Forelimb muscle (tissue), 1 donor: Measurements from ENCODE around the gene LAPTM4A. TPM values are rescaled to one million over a fixed set of nuclear protein-coding genes. Genes with fewer than 3 reads are reported as not detected.
"Not testable (repeated sequence)": the region's sequence is repeated elsewhere in the genome, so short reads cannot be mapped to it uniquely, and the experiment has no call there.

Experiments
- DNase-seq: peaks from one replicate; pipeline ENCODE4 v3.0.0-alpha.2; 2013; ENCODE audit warnings: low read depth
- polyA plus RNA-seq: library from polyadenylated mRNA; unstranded; fragments of 120-200 nt; gene quantifications from one replicate; pipeline ENCODE4 v1.2.1, GENCODE V29; 2013; ENCODE audit not compliant: insufficient read length

Gene LAPTM4A
- polyA plus RNA-seq, 1 donor = 322 TPM

DNA sequence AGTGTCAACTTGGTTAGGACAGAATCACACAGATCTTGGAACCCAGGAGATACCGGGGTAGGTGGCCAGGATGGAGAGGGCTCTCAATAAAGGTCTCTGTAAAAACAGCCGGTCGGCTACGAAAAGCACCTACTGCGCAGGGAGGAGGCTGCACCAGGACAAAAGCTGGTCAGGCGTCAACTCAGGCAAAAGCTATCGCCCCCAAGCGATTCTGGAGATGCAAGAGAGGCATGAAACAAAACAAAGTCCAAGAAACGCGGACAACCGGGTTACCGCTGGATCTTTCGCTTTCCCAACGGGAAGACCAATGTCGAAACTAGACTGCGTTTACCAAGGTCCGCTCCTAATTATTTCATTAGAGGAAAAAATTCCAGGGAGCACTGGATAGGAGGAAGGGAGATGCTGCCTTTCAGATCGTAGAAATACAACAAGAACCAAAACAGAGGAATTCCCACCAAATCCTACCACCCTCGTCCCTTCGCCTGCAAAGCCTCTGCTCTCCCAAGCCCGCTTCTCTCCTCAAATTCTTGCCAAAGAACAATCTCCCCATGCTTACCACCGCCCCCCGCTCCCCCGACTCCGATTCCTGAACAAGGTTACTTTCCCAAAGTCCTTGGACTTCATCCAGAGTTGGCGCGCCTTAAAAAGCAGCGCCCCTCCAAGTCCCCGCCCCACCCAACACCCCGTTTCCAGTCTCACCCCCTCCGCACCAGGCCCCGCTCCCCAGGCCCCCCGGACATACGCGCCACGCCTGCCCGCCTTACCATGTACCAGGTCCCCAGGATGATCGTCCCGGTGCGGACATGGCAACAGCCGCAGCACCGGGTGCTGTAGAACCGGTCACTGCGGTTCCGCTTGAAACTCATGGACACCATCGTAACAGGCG lies 539 bp downstream of the LAPTM4A start:
- no peak for DNase-seq

DNA sequence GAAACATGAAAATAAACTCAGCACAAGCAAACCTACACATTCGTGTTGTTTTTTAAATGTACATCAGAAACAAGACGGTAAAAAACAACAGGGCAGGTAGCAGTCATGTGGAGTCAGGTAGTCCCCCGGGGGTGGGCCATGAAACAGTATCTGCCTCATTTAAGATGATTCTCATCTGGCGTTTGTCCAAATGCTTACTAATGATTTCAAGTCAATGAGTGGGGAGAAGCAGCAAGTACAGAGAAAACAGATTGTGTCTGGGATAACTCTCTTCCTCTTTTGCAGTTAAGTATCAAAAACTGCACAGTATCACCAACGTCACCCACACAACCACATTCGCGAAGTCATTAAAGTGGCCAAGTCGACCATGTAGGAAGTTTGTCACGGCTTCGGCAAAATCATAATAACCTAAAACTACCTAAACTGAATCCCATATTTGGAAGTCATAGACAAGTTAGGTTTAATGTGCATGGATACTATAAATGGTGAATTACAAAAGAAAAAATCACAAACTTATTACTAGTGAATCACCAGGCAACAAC lies 1.3 kb downstream of the LAPTM4A start:
- no peak for DNase-seq

DNA sequence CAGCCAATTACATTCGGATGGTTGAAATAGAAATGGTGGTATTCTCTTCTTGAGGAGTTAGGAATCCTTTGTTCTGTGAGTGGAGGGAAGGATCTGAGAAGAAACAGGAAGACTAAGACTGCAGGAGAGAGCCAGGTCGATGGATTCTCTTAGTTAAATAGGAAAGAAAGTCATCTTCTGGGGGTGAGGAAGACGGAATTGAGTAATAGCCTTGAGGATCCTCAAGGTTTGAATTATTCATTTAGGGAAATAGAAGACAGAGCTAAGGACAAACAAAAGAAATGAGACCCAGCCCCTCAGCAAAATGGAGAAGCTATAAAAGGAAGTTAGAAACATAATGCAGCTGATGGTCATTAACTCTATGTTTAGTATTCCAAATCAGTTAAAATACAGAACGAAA lies 1.8 kb downstream of the LAPTM4A start:
- no peak for DNase-seq

DNA sequence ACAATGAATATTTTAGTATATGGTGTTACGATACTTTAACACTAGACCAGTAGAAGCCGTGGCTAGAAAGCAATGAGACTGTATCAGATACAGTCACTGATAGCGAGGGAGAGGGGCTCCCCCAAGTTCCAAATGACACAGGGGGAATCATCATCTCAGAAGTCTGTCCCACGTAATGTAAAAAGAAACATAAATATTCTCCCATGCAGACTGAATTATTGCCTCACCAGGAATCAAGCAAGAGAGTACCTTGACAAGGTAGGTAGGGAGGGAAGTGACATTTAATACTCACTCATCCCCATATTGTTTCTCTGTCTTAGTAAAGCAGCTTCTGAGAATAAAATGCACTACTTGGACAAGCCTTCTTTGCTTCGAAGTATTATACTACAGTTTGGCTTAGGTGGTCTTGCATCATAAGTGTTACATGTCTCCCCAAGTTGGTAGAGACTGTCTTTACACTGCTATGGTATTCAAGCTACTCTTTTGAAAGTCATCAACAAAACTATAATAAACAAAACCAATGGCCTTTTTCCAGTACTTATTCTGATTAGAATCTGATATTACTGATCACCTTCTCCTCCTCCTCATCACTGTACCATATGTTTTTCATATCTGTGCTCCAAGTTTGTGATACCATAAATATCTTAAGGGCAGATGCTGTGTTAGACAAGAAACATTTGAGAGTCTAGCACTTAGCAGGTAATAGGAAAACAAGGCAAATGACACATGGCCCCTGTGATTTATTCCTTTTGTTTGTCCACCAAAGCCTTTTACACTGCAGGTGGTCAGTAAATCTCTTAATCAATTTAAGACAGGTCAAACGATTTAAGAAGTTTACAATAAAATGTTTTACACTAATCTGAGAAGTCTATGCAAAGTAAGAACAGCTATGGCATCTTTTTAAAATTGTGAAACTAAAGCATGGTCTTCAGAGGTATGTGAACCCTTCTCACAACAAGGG lies 2.7 kb downstream of the LAPTM4A start:
- no peak for DNase-seq

DNA sequence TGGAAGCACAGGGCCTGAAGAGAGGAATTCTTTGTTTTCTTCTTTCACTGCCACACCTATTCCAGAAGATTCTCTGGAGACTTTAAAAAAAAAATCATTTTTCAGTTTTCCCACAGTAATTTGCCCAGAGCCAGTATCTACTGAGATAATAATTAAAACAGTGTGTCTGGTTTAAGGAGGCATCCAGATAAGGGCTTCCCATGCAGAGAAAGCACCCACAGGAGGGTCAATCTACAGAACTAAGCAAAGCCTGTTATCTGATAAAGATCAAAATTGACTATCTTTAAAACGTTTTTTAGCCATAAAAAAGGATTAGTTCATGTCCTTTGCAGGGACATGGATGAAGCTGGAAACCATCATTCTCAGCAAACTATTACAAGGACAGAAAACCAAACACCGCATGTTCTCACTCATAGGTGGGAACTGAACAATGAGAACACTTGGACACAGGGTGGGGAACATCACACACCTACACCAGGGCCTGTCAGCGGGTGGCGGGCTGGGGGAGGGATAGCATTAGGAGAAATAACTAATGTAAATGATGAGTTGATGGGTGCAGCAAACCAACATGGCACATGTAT lies 5.6 kb downstream of the LAPTM4A start:
- not testable (repeated sequence) for DNase-seq

DNA sequence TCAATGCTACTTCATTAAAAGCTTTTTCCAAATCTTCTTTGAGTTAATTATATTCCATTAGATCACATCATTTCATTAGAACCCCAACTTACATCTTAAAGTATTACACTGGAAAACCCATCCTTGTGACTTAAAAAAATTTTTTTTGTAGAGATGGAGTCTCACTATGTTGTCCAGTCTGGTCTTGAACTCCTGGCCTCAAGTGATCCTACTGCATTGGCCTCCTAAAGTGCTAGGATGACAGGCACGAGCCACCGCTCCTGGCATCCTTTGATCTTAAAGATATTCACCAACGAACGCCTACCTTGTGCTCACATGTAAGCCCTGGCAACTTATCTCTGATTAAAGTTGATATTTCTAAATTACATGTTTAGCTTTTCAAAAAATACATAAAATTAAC lies 6.7 kb downstream of the LAPTM4A start:
- DNase-seq = no peak

DNA sequence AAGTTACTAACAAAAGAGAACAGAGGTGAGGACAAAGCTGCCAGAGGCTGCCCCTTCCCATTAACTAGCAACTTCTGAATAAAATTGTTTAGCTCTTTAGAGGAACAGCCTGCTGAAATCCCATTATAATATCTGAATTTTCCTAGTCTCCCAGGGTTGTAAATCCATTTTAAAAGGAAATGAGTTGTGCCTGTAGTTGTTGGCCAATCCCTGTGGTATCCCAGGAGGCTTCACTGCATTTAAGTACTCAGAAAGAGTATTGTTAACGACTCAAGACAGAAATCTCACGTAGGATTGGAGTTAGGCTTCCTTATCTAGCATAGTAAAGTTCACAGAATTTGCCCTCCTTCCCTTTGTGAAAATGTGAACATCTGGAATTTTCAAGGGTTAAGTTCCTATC lies 8.9 kb downstream of the LAPTM4A start:
- no peak for DNase-seq

DNA sequence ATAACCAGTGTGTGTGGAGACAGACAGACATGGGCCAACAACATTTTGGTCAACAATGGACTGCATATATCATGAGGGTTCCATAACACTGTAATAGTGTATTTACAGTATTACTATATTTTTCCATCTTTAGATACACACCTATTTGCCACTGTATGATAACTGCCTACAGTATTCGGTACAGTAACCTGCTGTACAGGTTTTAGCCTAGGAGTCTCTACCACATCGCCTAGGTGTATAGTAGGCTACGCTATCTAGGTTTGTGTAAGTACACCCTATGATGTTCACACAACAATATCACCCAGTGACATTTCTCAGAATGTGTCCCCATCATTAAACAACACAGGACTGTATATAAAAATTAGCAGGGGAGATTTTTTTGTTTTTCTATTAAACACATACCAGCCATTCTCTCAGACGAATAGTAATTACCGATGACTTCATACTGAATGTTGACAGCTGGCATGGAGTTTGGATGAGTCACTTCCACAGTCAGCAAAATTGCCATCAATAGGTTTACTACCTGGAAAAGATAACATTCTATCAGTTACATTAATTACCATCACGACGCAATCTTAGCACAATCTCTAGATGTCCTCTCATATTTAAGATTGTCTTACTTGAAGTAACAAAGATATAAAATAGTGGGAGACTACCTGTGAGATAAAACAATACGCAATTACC lies 10.8 kb downstream of the LAPTM4A start:
- DNase-seq = no peak

DNA sequence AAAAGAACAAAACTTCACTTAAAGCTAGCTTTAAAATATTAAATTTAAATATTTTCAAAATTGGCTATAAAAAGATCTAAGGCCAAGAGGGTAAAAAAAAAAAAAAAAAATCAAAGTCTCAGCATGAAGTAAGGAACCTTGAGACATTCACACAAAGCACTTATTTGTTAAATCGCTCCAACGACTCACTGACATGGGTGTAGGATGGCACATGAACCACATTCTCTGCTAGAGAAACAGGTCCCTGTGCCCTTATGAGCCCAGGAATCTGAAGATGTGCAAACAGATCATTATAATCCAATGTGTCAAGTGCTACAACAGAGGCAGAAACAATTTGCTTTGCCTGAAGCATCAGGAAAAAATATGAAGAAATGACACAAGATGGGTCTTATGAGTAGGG lies 13.8 kb downstream of the LAPTM4A start:
- DNase-seq = no peak

DNA sequence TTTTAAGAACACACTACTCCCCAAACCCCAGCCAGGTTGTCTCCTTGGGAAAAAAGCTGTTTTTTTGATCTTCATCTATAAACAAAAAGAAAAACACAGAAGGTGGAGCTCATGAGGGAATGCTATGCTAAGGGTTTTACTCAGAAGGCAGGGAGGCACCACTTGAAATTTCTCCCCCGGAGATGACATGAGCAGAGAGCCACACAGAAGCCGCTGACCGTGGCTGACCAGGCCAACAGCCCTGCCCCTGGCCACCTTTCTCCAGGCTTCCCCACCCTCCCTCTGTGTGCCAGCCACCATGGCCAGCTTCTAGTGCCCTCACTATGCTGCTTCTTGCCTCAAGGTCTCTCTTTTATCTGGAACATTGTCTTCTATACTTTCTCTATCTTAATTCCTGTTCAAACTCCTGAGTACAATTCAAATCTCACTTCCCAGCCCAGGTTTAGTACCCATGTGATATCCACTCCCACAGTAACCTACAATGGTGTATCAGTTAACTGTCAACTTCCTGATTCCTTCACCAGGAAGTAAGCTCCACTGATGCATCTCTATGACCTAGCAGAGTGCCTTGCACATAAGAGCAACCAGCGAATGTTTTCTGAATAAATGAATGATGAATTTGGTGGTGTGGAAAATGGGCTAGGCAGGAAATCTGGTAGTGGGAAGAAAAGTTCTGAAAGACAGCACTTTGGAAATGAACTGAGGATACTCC lies 15.3 kb downstream of the LAPTM4A start:
- DNase-seq = no peak

DNA sequence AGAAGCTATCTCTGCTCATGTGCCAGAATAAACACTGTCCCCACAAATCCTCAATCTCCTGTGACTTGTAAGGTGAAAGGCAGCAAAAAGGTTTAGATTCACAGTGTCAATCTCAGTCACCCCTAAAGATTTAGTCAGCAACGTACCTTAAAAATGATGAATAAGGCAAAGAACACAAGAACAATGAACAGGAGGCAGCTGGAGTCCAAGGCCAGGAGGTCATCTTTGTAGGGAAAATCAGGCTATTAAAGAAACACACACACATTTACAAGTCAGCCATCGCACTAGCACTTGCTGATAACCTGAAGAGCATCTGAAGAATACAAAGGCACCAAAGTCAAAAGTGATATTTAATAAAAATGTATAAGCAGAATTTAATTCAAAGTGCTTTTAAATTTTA lies 16.6 kb downstream of the LAPTM4A start:
- no peak for DNase-seq

DNA sequence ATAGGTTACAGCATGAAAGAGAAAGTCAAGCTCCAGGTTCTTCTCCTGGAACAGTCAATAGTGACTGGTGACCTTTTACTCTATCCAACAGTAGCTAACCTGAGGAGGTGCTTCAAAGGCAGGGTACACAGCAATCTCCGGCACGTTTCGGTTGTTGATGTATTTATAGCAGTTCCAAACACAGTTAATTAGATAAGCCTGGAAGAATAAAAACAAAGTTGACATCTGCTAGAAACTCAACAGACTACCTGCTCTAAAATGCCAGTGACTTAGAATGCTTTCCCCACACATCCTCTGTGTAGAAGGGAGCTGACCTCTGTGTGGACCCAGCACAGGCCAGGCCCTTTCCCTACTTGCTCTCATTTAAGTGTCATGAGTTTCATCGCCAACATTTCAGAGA lies 17.2 kb downstream of the LAPTM4A start:
- no peak for DNase-seq

DNA sequence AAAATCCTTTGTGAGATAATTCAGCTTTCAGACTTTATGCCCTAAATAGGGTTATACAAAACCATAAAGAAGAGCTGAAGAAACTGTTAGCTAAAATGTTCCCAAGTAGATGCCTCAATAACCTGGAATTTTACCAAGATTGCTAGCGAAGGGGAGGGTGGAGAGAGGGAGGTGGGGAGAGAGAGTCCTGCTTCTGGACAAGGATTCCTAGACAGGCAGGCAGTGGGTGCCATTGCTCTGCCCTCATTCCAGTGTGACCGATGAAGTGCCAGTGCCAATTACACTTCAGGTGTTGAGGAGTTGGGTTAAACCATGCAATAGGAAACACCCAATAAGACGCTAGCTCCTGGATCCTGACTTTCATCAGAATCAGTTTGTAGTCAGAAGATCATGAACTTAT lies 18.1 kb downstream of the LAPTM4A start:
- no peak for DNase-seq

DNA sequence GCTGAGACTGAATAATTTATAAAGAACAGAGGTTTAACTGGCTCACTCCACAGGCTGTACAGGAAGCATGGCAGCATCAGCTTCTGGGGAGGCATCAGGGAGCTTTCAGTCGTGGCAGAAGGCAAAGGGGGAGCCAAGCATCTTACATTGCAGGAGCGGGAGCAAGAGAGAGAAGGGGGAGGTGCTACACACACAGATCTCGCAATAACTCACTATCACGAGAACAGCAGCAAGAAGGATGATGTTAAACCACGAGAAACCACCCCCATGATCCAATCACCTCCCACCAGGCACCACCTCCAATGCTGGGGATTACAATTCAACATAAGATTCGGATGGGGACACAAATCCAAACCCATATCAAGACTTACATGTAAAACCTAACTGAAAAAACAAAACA lies 21.2 kb downstream of the LAPTM4A start:
- no peak for DNase-seq

DNA sequence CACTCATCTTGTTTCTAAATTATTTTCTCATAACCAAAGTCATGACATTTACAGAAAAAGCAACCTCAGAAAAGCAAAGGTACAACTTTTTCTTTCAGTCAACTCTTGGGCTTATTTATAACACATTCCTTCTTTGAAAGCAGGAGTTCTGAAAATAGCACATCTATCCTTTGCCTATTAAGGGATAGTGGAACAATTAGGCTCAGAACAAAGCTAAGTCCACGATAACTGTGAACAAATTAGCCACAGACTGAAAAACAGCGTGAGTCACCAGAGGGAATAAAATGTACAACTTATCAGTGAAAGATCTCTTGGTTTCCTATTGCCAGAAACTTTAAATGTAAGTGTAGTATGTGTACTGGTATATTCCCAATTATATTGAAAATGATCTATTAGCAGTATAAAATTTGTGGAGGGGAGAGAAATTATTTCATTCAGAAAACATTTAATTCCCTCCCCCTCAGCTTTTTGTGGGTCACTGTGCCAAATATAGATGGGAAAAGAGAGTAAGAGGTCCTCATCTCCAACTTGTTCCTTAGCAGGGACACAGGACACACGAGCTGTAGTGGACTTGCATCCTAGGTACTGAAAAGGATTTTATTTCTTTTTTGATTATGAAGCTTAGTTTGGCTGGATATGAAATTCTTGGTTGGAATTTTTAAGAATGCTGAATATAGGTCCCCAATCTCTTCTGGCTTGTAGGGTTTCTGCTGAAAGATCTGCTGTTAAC lies 23.6 kb downstream of the LAPTM4A start:
- DNase-seq = no peak

DNA sequence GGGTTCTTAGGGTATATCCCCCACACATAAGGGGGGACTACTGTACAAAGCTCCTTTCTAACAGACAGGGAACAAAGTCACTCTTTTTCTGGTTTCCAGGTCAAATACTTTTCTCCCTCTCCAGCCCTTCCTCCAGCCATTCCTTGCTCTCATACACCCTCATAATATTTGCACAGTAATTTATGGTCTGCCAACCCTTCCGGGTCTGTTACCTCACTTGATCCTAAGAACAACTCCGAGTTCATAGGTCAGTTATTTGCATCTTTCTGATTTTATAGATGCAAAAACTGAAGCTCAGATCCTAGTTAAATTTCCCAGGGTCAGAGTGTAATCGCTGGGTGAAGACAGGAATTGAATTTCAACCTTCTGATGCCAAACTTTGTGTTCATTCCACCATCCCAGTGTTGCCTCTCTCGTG lies 24.2 kb downstream of the LAPTM4A start:
- no peak for DNase-seq

DNA sequence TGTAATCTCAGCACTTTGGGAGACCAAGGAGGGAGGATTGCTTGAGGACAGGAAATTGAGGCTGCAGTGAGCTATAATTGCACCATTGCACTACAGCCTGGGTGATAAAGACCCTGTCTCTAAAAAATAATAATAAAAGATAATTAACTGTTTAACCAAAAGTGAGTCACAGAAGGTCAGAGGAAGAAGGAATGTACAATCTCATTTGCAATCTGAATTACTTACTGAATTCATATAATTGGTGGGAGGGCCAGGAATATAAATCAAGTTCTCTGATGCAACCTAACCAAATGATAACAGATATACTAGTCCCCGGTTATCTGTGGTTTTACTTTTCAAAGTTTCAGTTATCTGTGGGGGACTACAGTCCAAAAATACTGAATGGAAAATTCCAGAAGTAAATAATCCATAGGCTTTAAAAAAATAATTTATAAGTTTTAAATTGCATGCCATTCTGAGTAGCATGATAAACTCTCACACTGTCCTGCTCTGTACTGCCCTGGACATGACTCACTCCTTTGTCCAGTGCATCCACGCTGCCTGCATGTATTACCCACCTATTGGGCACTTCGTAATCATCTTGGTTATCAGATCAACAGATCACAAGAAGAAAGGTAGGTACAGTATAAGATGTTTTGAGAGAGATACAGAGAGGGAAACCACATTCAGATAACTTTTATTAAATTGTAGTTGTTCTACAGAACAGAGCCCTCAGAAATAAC lies 26.2 kb downstream of the LAPTM4A start:
- no peak for DNase-seq

DNA sequence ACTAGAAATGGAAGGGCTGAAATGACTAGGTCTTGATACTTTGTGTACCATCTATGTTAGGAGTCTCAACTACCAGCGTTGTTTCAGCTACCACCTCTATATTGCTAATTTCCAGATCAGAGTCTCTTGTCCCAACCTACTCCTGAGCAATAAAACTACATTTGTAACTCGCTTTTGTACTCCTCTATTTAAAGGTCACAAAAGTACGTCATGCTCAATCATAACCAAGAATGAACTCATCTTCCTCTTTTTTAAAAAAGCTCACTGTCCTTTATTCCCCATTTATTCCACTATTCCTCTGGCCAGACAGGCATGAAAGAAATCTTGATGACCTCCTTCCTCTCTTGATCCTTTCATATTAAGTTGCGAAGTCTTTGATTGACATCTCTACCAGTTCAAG lies 27.7 kb downstream of the LAPTM4A start:
- no peak for DNase-seq

DNA sequence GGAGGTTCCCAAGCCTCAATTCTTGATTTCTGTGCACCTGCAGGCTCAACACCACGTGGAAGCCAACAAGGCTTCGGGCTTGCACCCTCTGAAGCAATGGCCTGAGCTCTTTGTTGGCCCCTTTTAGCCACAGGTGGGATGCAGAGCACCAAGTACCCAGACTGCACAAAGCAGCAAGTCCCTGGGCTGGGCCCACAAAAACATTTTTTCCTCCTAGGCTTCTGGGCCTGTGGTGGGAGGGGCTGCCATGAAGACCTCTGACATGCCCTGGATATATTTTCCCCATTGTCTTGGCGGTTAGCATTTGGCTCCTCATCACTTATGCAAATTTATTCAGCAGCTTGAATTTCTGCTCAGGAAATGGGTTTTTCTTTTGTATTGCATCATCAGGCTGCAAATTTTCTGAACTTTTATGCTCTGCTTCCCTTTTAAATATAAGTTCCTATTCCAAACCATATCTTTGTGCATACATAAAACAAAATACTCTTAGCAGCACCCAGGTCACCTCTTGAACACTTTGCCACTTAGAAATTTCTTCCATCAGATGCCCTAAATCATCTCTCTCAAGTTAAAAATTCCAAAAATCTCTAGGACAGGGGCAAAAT lies 29.9 kb downstream of the LAPTM4A start:
- no peak for DNase-seq
